Neuronal stem cell (in vitro differentiated cells): ENCODE measurements around the gene REV3L.
"Not testable (repeated sequence)": the region's sequence is repeated elsewhere in the genome, so short reads cannot be mapped to it uniquely, and the experiment has no call there.

Experiments used
- DNase-seq: peaks from one replicate; pipeline ENCODE4 v3.0.0-alpha.2; 2013; ENCODE audit warnings: low spot score
- H2AFZ ChIP-seq: one replicate; pipeline ENCODE4 v1.6.1; 2013; ENCODE audit warnings: mild to moderate bottlenecking, low read length, inconsistent platforms
- H2AK5ac ChIP-seq: 2 replicates; pipeline ENCODE4 v1.6.1; 2013; ENCODE audit warnings: low read depth, mild to moderate bottlenecking, inconsistent platforms, low read length, moderate library complexity, mixed read lengths
- H2BK120ac ChIP-seq: 2 replicates; pipeline ENCODE4 v1.6.1; 2013; ENCODE audit warnings: low read depth, mild to moderate bottlenecking, inconsistent platforms, low read length, moderate library complexity, mixed read lengths
- H2BK12ac ChIP-seq: one replicate; pipeline ENCODE4 v1.6.1; 2013; ENCODE audit warnings: low read length, inconsistent platforms
- H2BK15ac ChIP-seq: 2 replicates; pipeline ENCODE4 v1.6.1; 2013; ENCODE audit warnings: mild to moderate bottlenecking, low read length, inconsistent platforms, mixed read lengths
- H2BK5ac ChIP-seq: one replicate; pipeline ENCODE4 v1.6.1; 2013; ENCODE audit warnings: inconsistent platforms, mild to moderate bottlenecking, low read length, moderate library complexity
- H3K14ac ChIP-seq: one replicate; pipeline ENCODE4 v1.6.1; 2013; ENCODE audit warnings: low read length, inconsistent platforms
- H3K18ac ChIP-seq: 2 replicates; pipeline ENCODE4 v1.6.1; 2013; ENCODE audit warnings: low read length, inconsistent platforms
- H3K23ac ChIP-seq: 2 replicates; pipeline ENCODE4 v1.6.1; 2013; ENCODE audit warnings: low read depth, mild to moderate bottlenecking, mixed read lengths, low read length, inconsistent platforms; ENCODE audit not compliant: poor library complexity
- H3K27ac ChIP-seq: replicated peaks from 3 replicates; pipeline ENCODE4 v1.5.1; 2013; ENCODE audit warnings: low read length, inconsistent platforms
- H3K27me3 ChIP-seq, 3 experiments: 2 replicates each; pipeline ENCODE4 v1.6.1; 2013; ENCODE audit warnings: low read length in 3 of 3, mild to moderate bottlenecking in 2 of 3, inconsistent platforms in 1 of 3, low read depth in 1 of 3, mixed read lengths in 1 of 3, moderate library complexity in 1 of 3; ENCODE audit not compliant: control insufficient read depth in 3 of 3, insufficient read depth in 3 of 3
- H3K36me3 ChIP-seq, 2 donors: replicated peaks in 1 of 2; 2 replicates each; pipeline ENCODE4 v1.6.1; 2013; ENCODE audit warnings: low read length in 2 of 2; ENCODE audit not compliant: control insufficient read depth in 2 of 2, insufficient read depth in 2 of 2
- H3K4ac ChIP-seq: 2 replicates; pipeline ENCODE4 v1.6.1; 2013; ENCODE audit warnings: inconsistent platforms, mild to moderate bottlenecking, low read length, moderate library complexity
- H3K4me1 ChIP-seq, 2 donors: 1 replicate in 1 of 2; 2 replicates in 1 of 2; pipeline ENCODE4 v1.6.1; 2013; ENCODE audit warnings: low read length in 2 of 2, low read depth in 1 of 2; ENCODE audit not compliant: control insufficient read depth in 2 of 2, insufficient read depth in 1 of 2
- H3K4me2 ChIP-seq: one replicate; pipeline ENCODE4 v1.6.1; 2013; ENCODE audit warnings: mild to moderate bottlenecking, low read length, inconsistent platforms; ENCODE audit not compliant: insufficient read depth, poor library complexity, severe bottlenecking
- H3K4me3 ChIP-seq, 2 donors: 2 replicates each; pipeline ENCODE4 v1.5.1; 2013; ENCODE audit warnings: low read length in 2 of 2, mild to moderate bottlenecking in 2 of 2, inconsistent platforms in 1 of 2, moderate library complexity in 1 of 2
- H3K79me1 ChIP-seq: one replicate; pipeline ENCODE4 v1.6.1; 2013; ENCODE audit warnings: low read depth, mild to moderate bottlenecking, inconsistent platforms, low read length, moderate library complexity
- H3K9ac ChIP-seq: one replicate; pipeline ENCODE4 v1.6.1; 2013; ENCODE audit warnings: mild to moderate bottlenecking, low read depth, low read length, inconsistent platforms; ENCODE audit not compliant: poor library complexity
- H3K9me3 ChIP-seq, 2 donors: replicated peaks in 1 of 2; 2 replicates each; pipeline versions ENCODE3 to v1.6.1; 2013; ENCODE audit warnings: low read length in 2 of 2, mild to moderate bottlenecking in 2 of 2, inconsistent platforms in 1 of 2, low read depth in 1 of 2, mixed read lengths in 1 of 2, moderate library complexity in 1 of 2; ENCODE audit not compliant: control insufficient read depth in 2 of 2, insufficient read depth in 1 of 2
- H4K8ac ChIP-seq: one replicate; pipeline ENCODE4 v1.6.1; 2013; ENCODE audit warnings: low read depth, mild to moderate bottlenecking, inconsistent platforms, low read length, moderate library complexity
- H4K91ac ChIP-seq: one replicate; pipeline ENCODE4 v1.6.1; 2013; ENCODE audit warnings: low read length, low read depth, mild to moderate bottlenecking, inconsistent platforms; ENCODE audit not compliant: poor library complexity
- WGBS, 2 donors: extraction: QIAGEN DNeasy Blood & Tissue Kit; methylation state at CpG; one replicate each; pipeline ENCODE4 v1.1.7; 2013; ENCODE audit warnings: missing lambda C conversion rate in 2 of 2, mixed read lengths in 1 of 2; ENCODE audit not compliant: insufficient read length in 2 of 2, insufficient replicate concordance in 1 of 2; ENCODE audit errors: extremely low coverage in 2 of 2; 5-methylcytosine and 5-hydroxymethylcytosine counted together

REV3L gene

GRCh38 chr6:111301946-111302345 lies 181.1 kb downstream of the REV3L start:
- Histone ChIP-seq H3K27ac (no peak overlapping the region), H2BK5ac (no peak overlapping the region)
- no CpG with 5 or more reads among the region's 2 CpGs for WGBS, 2 donors

GRCh38 chr6:111300938-111301800 lies 181.8 kb downstream of the REV3L start:
- not testable (repeated sequence) for H3K14ac ChIP-seq, H2BK12ac ChIP-seq, H4K8ac ChIP-seq, H3K9ac ChIP-seq, H3K4ac ChIP-seq, H3K23ac ChIP-seq, H2AFZ ChIP-seq, H3K4me3 ChIP-seq, H3K27ac ChIP-seq, H3K4me1 ChIP-seq, H2BK120ac ChIP-seq, DNase-seq, H3K18ac ChIP-seq, H3K27me3 ChIP-seq, H4K91ac ChIP-seq, H2BK5ac ChIP-seq, H2BK15ac ChIP-seq, H2AK5ac ChIP-seq, H3K79me1 ChIP-seq, H3K4me2 ChIP-seq
- Histone ChIP-seq H3K9me3 (peaks cover 0 to 12% of the 10 kb centered on the region in 2 donors), H3K36me3 (peaks cover 2 to 43% of the 10 kb centered on the region in 2 donors)
- WGBS, 2 donors = no CpG with 5 or more reads among the region's 9 CpGs

More at GRCh38 chr6:111301946-111302345, 181.1 kb downstream of the REV3L start:
- Histone ChIP-seq H3K23ac (no peak overlapping the region), H2AK5ac (no peak overlapping the region), H2BK12ac (no peak overlapping the region), H2BK15ac (no peak overlapping the region), H3K18ac (no peak overlapping the region), H4K8ac (no peak overlapping the region), H3K4ac (no peak overlapping the region), H3K4me2 (no peak overlapping the region), H2BK120ac (no peak overlapping the region), H4K91ac (no peak overlapping the region), H3K4me3 (no peak overlapping the region), H2AFZ (no peak overlapping the region), H3K14ac (no peak overlapping the region), H3K9ac (no peak overlapping the region), H3K4me1 (no peaks in the 10 kb centered on the region), H3K79me1 (no peaks in the 10 kb centered on the region), H3K36me3 (peaks cover 2 to 50% of the 10 kb centered on the region in 2 donors), H3K27me3 (no peaks in the 10 kb centered on the region), H3K9me3 (peaks cover 0 to 12% of the 10 kb centered on the region in 2 donors)
- DNase-seq = no peak

GRCh38 chr6:111297776-111298175 lies 185.2 kb downstream of the REV3L start:
- Histone ChIP-seq H3K14ac (no peak overlapping the region), H3K18ac (no peak overlapping the region), H2BK12ac (no peak overlapping the region), H3K27me3 (no peaks in the 10 kb centered on the region), H2AK5ac (no peak overlapping the region), H2BK5ac (no peak overlapping the region), H3K4ac (no peak overlapping the region), H2BK120ac (no peak overlapping the region), H3K4me2 (no peak overlapping the region), H3K9ac (no peak overlapping the region), H3K23ac (no peak overlapping the region), H2AFZ (no peak overlapping the region), H3K4me1 (no peaks in the 10 kb centered on the region), H2BK15ac (no peak overlapping the region), H4K91ac (no peak overlapping the region), H3K36me3 (peaks cover 2 to 31% of the 10 kb centered on the region in 2 donors), H3K9me3 (peaks cover 0 to 12% of the 10 kb centered on the region in 2 donors), H3K79me1 (no peaks in the 10 kb centered on the region), H3K27ac (no peak overlapping the region), H3K4me3 (no peak overlapping the region), H4K8ac (no peak overlapping the region)
- WGBS, 2 donors = no CpG with 5 or more reads among the region's 1 CpG
- no peak for DNase-seq

- H3K23ac ChIP-seq = no peak overlapping the region
- no peak overlapping the region for H2BK5ac ChIP-seq
- no peaks in the 10 kb centered on the region for H3K4me1 ChIP-seq
- H2BK120ac ChIP-seq = no peak overlapping the region
- H4K91ac ChIP-seq = no peak overlapping the region
- no peak overlapping the region for H4K8ac ChIP-seq
- H3K36me3 ChIP-seq = peaks cover 0 to 14% of the 10 kb centered on the region in 2 donors
- WGBS, 2 donors = no CpG with 5 or more reads among the region's 7 CpGs
- H2AK5ac ChIP-seq = no peak overlapping the region
- no peaks in the 10 kb centered on the region for H3K79me1 ChIP-seq
- H3K4ac ChIP-seq = no peak overlapping the region
- H3K14ac ChIP-seq = no peak overlapping the region
- no peak for DNase-seq
- H3K27ac ChIP-seq = no peak overlapping the region
- H3K9ac ChIP-seq = no peak overlapping the region
- no peak overlapping the region for H2BK15ac ChIP-seq
- H3K4me2 ChIP-seq = no peak overlapping the region
- H2AFZ ChIP-seq = no peak overlapping the region
- H3K27me3 ChIP-seq = no peaks in the 10 kb centered on the region
- no peak overlapping the region for H3K18ac ChIP-seq
- H2BK12ac ChIP-seq = no peak overlapping the region
- H3K9me3 ChIP-seq = no peaks in the 10 kb centered on the region
- H3K4me3 ChIP-seq = no peak overlapping the region
Observed at GRCh38 chr6:111294374-111294967, 188.5 kb downstream of the REV3L start.
